H9 (cell line): Measurements from ENCODE around the gene GPR89B. TPM values are rescaled to one million over a fixed set of nuclear protein-coding genes. Genes with fewer than 3 reads are reported as not detected.
"Not testable (repeated sequence)": the region's sequence is repeated elsewhere in the genome, so short reads cannot be mapped to it uniquely, and the experiment has no call there.

Source experiments
- DNase-seq: peaks from one replicate; pipeline ENCODE4 v3.0.0-alpha.2; 2017
- H2AFZ ChIP-seq: one replicate; pipeline ENCODE4 v1.6.1; 2013; ENCODE audit warnings: mild to moderate bottlenecking, low read length, control low read depth, moderate library complexity
- H2AK5ac ChIP-seq: 2 replicates; pipeline ENCODE4 v1.6.1; 2013; ENCODE audit warnings: low read length, control low read depth, mixed read lengths; ENCODE audit not compliant: insufficient read length
- H2BK120ac ChIP-seq: one replicate; pipeline ENCODE4 v1.6.1; 2013; ENCODE audit warnings: low read depth, mild to moderate bottlenecking, low read length, control low read depth, inconsistent platforms; ENCODE audit not compliant: poor library complexity, severe bottlenecking
- H2BK12ac ChIP-seq: 2 replicates; pipeline ENCODE4 v1.6.1; 2013; ENCODE audit warnings: low read length, control low read depth, mixed read lengths, low read depth; ENCODE audit not compliant: insufficient read length
- H2BK15ac ChIP-seq: 2 replicates; pipeline ENCODE4 v1.6.1; 2013; ENCODE audit warnings: low read depth, low read length, control low read depth
- H2BK20ac ChIP-seq: one replicate; pipeline ENCODE4 v1.6.1; 2013; ENCODE audit warnings: low read depth, mild to moderate bottlenecking, low read length, control low read depth, inconsistent platforms; ENCODE audit not compliant: poor library complexity, severe bottlenecking
- H2BK5ac ChIP-seq: 2 replicates; pipeline ENCODE4 v1.6.1; 2013; ENCODE audit warnings: low read length, control low read depth, mixed read lengths; ENCODE audit not compliant: insufficient read length
- H3K14ac ChIP-seq: 2 replicates; pipeline ENCODE4 v1.6.1; 2013; ENCODE audit warnings: low read length, control low read depth; ENCODE audit not compliant: insufficient read depth
- H3K18ac ChIP-seq: 2 replicates; pipeline ENCODE4 v1.6.1; 2013; ENCODE audit warnings: low read depth, mild to moderate bottlenecking, mixed read lengths, low read length, control low read depth; ENCODE audit not compliant: insufficient read length
- H3K23ac ChIP-seq: 2 replicates; pipeline ENCODE4 v1.6.1; 2013; ENCODE audit warnings: low read length, control low read depth, mixed read lengths, low read depth; ENCODE audit not compliant: insufficient read length
- H3K23me2 ChIP-seq: 2 replicates; pipeline ENCODE4 v1.6.1; 2013; ENCODE audit warnings: low read depth, mild to moderate bottlenecking, mixed read lengths, low read length, control low read depth; ENCODE audit not compliant: insufficient read length, poor library complexity, severe bottlenecking
- H3K27ac ChIP-seq: 2 replicates; pipeline ENCODE4 v1.5.1; 2013; ENCODE audit warnings: low read length, control low read depth, mixed read lengths, low read depth; ENCODE audit not compliant: insufficient read length
- H3K27me3 ChIP-seq: 2 replicates; pipeline ENCODE4 v1.6.1; 2013; ENCODE audit warnings: low read length, control low read depth, inconsistent platforms; ENCODE audit not compliant: insufficient read depth
- H3K4ac ChIP-seq: 2 replicates; pipeline ENCODE4 v1.6.1; 2013; ENCODE audit warnings: low read depth, mild to moderate bottlenecking, control low read depth, inconsistent platforms, low read length, moderate library complexity
- H3K4me1 ChIP-seq: 2 replicates; pipeline ENCODE4 v1.6.1; 2013; ENCODE audit warnings: low read length, control low read depth, inconsistent platforms; ENCODE audit not compliant: insufficient read depth
- H3K4me2 ChIP-seq: 2 replicates; pipeline ENCODE4 v1.6.1; 2013; ENCODE audit warnings: low read length, control low read depth, mixed read lengths; ENCODE audit not compliant: insufficient read length, insufficient read depth
- H3K56ac ChIP-seq: 2 replicates; pipeline ENCODE4 v1.6.1; 2013; ENCODE audit warnings: low read depth, mild to moderate bottlenecking, mixed read lengths, low read length, control low read depth; ENCODE audit not compliant: insufficient read length
- H3K79me1 ChIP-seq: 2 replicates; pipeline ENCODE4 v1.6.1; 2013; ENCODE audit warnings: low read depth, mild to moderate bottlenecking, moderate library complexity, low read length, control low read depth, inconsistent platforms; ENCODE audit not compliant: insufficient read depth, poor library complexity, severe bottlenecking
- H3K79me2 ChIP-seq: 2 replicates; pipeline ENCODE4 v1.6.1; 2013; ENCODE audit warnings: low read length, control low read depth, inconsistent platforms; ENCODE audit not compliant: insufficient read depth
- H3K9ac ChIP-seq: 2 replicates; pipeline ENCODE4 v1.6.1; 2013; ENCODE audit warnings: low read length, control low read depth, mixed read lengths; ENCODE audit not compliant: insufficient read length; ENCODE audit errors: extremely low read depth
- H3K9me3 ChIP-seq: one replicate; pipeline ENCODE4 v1.6.1; 2013; ENCODE audit warnings: low read depth, low read length, inconsistent platforms; ENCODE audit not compliant: control insufficient read depth
- H3T11ph ChIP-seq: one replicate; pipeline ENCODE4 v1.6.1; 2013; ENCODE audit warnings: mild to moderate bottlenecking, low read length, control low read depth, inconsistent platforms
- H4K20me1 ChIP-seq: one replicate; pipeline ENCODE4 v1.6.1; 2013; ENCODE audit not compliant: control insufficient read depth, insufficient read length, insufficient read depth
- H4K5ac ChIP-seq: 2 replicates; pipeline ENCODE4 v1.6.1; 2013; ENCODE audit warnings: low read depth, mild to moderate bottlenecking, mixed read lengths, low read length, control low read depth; ENCODE audit not compliant: insufficient read length
- H4K8ac ChIP-seq: replicated peaks from 2 replicates; pipeline ENCODE4 v1.6.1; 2013; ENCODE audit warnings: low read length, control low read depth, mixed read lengths, low read depth; ENCODE audit not compliant: insufficient read length
- H4K91ac ChIP-seq: 2 replicates; pipeline ENCODE4 v1.6.1; 2013; ENCODE audit warnings: low read depth, mild to moderate bottlenecking, moderate library complexity, mixed read lengths, low read length, control low read depth; ENCODE audit not compliant: insufficient read length
- H3K27ac Mint-ChIP-seq, 3 experiments: 2 replicates in 2 of 3; 3 replicates in 1 of 3; pipeline ENCODE4 v1.8.0; 2020 to 2021; ENCODE audit warnings: mixed read lengths in 3 of 3, mild to moderate bottlenecking in 1 of 3, moderate library complexity in 1 of 3
- H3K27me3 Mint-ChIP-seq: 2 replicates; pipeline ENCODE4 v1.8.0; 2021; ENCODE audit warnings: low read depth, mild to moderate bottlenecking, moderate library complexity, mixed read lengths
- H3K36me3 Mint-ChIP-seq, 3 experiments: 2 replicates in 2 of 3; 3 replicates in 1 of 3; pipeline ENCODE4 v1.8.0; 2020 to 2021; ENCODE audit warnings: low read depth in 3 of 3, mixed read lengths in 3 of 3; ENCODE audit not compliant: insufficient read depth in 1 of 3
- H3K4me1 Mint-ChIP-seq, 2 experiments: 2 replicates each; pipeline ENCODE4 v1.8.0; 2020; ENCODE audit warnings: mixed read lengths in 2 of 2
- H3K4me3 Mint-ChIP-seq, 2 experiments: 2 replicates in 1 of 2; 3 replicates in 1 of 2; pipeline ENCODE4 v1.8.0; 2020 to 2021; ENCODE audit warnings: mild to moderate bottlenecking in 2 of 2, mixed read lengths in 2 of 2, moderate library complexity in 1 of 2
- H3K9me3 Mint-ChIP-seq, 2 experiments: 2 replicates in 1 of 2; 3 replicates in 1 of 2; pipeline ENCODE4 v1.8.0; 2020; ENCODE audit warnings: mild to moderate bottlenecking in 2 of 2, mixed read lengths in 2 of 2, moderate library complexity in 1 of 2
- WGBS: extraction: QIAGEN DNeasy Blood & Tissue Kit; methylation state at CpG from one replicate; pipeline ENCODE4 v1.1.7; 2013; ENCODE audit warnings: missing lambda C conversion rate, low lambda C conversion rate, mixed read lengths; ENCODE audit not compliant: insufficient read length; ENCODE audit errors: extremely low coverage; 5-methylcytosine and 5-hydroxymethylcytosine counted together
- total RNA-seq: library from RNA; stranded (reverse); gene quantifications from 2 replicates; pipeline ENCODE4 v1.2.1, GENCODE V29; 2021

The GPR89B gene
- total RNA-seq, 1 experiment from 2014 or later, result 15.1 TPM

DNA sequence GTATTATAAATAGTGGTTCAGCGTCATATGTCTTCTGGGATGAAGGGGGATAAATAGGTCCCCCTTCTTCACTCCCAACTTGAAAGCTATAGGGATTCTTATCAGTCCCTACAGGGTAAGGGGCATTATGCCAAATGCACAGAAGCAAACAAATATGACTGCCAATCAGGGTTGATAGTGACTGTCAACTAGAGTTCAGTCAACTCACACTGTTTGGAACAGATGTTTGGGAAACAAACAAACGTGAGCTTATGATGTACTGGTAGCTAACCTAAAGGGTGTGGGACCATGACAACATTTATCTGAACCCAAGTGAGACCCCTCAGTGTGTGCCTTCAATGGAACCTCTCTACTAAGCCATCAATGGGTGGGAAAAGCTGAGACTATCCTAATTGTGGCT, 67.9 kb downstream of the GPR89B start:
- H2AK5ac ChIP-seq, H3T11ph ChIP-seq, H3K27ac ChIP-seq, H4K5ac ChIP-seq, H3K4me1 ChIP-seq, H3K14ac ChIP-seq, H4K91ac ChIP-seq, H3K79me1 ChIP-seq, H3K27me3 ChIP-seq, H2AFZ ChIP-seq, H3K18ac ChIP-seq, H3K23me2 ChIP-seq, H3K9ac ChIP-seq, H3K23ac ChIP-seq, H3K4me2 ChIP-seq, H2BK120ac ChIP-seq, H3K9me3 ChIP-seq, H3K4ac ChIP-seq, DNase-seq, H2BK12ac ChIP-seq, H3K9me3 Mint-ChIP-seq, H2BK15ac ChIP-seq, H3K56ac ChIP-seq, H3K27ac Mint-ChIP-seq, H3K4me3 Mint-ChIP-seq, H2BK5ac ChIP-seq, H4K20me1 ChIP-seq, H3K27me3 Mint-ChIP-seq, H2BK20ac ChIP-seq, H3K36me3 Mint-ChIP-seq, H3K79me2 ChIP-seq, H4K8ac ChIP-seq, H3K4me1 Mint-ChIP-seq: not testable (repeated sequence)
- no CpG with 5 or more reads among the region's 2 CpGs for WGBS

GRCh38 chr1:148007724-148008123, 79.5 kb downstream of the GPR89B start:
- not testable (repeated sequence) for H2BK5ac ChIP-seq, H3K9me3 ChIP-seq, H2AK5ac ChIP-seq, H3K56ac ChIP-seq, DNase-seq, H3K27ac ChIP-seq, H3K4me3 Mint-ChIP-seq, H3T11ph ChIP-seq, H3K36me3 Mint-ChIP-seq, H3K18ac ChIP-seq, H2BK20ac ChIP-seq, H3K9ac ChIP-seq, H2BK15ac ChIP-seq, H2AFZ ChIP-seq, H3K27ac Mint-ChIP-seq, H3K23ac ChIP-seq, H4K20me1 ChIP-seq, H4K5ac ChIP-seq, H3K4ac ChIP-seq, H2BK12ac ChIP-seq, H3K79me2 ChIP-seq, H3K14ac ChIP-seq, H3K23me2 ChIP-seq, H3K9me3 Mint-ChIP-seq, H4K91ac ChIP-seq, H3K4me1 ChIP-seq, H2BK120ac ChIP-seq, H3K4me2 ChIP-seq, H3K27me3 Mint-ChIP-seq, H3K27me3 ChIP-seq, H3K79me1 ChIP-seq, H4K8ac ChIP-seq
- H3K4me1 Mint-ChIP-seq, result peaks cover 16 to 21% of the 10 kb centered on the region in 2 experiments
- no CpG with 5 or more reads among the region's 4 CpGs for WGBS
